Mononuclear cell (primary cell): ENCODE measurements around the gene WDR89. TPM values are rescaled to one million over a fixed set of nuclear protein-coding genes. Genes with fewer than 3 reads are reported as not detected.
A peak's percentile ranks its signal among the peaks of the same experiment; 100 is the strongest.

ENCODE experiments used
- H3K27me3 ChIP-seq: 2 replicates; pipeline ENCODE4 v1.6.0; 2011; ENCODE audit warnings: low read length, control low read depth; ENCODE audit not compliant: insufficient read depth
- H3K4me1 ChIP-seq: 2 replicates; pipeline ENCODE4 v1.5.1; 2011; ENCODE audit warnings: mild to moderate bottlenecking, low read length, control low read depth; ENCODE audit not compliant: insufficient read depth
- H3K4me3 ChIP-seq: 2 replicates; pipeline ENCODE4 v1.5.1; 2011; ENCODE audit warnings: mild to moderate bottlenecking, low read length, moderate library complexity
- H3K9me3 ChIP-seq: 2 replicates; pipeline ENCODE4 v1.5.1; 2011; ENCODE audit warnings: low read depth, mild to moderate bottlenecking, control low read depth, low read length
- total RNA-seq: library from RNA; depleted of rRNA; stranded (reverse); fragments of >200 nt; gene quantifications from one replicate; pipeline ENCODE4 v1.2.3, GENCODE V29; 2012

WDR89 gene, protein sequence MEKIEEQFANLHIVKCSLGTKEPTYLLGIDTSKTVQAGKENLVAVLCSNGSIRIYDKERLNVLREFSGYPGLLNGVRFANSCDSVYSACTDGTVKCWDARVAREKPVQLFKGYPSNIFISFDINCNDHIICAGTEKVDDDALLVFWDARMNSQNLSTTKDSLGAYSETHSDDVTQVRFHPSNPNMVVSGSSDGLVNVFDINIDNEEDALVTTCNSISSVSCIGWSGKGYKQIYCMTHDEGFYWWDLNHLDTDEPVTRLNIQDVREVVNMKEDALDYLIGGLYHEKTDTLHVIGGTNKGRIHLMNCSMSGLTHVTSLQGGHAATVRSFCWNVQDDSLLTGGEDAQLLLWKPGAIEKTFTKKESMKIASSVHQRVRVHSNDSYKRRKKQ
- total RNA-seq, result 19.4 TPM

DNA sequence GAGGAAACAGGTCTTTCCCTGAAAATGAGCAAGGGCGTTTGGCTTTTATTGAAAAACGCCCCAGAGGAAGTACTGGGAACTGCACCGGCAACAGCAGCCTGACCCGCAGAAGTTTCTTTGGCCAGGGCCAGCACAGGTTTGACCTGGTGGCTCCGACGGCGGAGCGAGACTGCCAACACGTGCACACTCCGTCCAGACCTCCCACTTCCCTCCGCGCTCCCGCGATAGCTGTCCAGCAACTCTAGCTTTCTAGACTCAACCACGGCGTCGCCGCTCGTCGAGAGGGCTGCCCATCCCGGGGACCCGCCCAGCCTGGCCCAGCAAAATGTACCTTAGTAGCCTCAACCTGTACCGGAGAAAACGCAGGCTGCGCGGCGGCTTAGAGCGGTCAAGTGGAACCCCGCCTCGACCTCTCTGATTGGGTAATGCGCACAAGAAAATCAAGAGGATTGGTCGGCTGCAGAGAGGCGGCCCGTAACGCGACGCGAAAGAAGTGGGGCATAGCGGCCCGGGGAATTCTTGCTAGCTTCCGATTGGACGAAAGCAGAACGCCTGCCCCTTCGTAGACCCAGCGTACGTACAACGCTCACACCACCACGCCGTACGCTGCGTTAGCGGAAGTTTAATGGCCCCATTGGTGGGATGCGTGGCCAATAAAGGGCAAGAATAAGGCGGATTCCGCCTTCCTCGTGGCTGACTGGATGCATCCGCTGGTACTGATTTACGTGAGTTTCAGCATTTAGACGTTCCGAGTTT lies at the start of gene WDR89:
WDR89 (minus strand) TSS at position 399 of the 756 bp plus-strand sequence. CDS start 41,929 bp downstream, outside the sequence.
- Histone ChIP-seq H3K9me3 (no peaks in the 10 kb centered on the region), H3K4me3 (peak within 1 kb of the TSS; percentile 72), H3K27me3 (no peaks in the 10 kb centered on the region), H3K4me1 (peaks cover 22% of the 10 kb centered on the region)

DNA sequence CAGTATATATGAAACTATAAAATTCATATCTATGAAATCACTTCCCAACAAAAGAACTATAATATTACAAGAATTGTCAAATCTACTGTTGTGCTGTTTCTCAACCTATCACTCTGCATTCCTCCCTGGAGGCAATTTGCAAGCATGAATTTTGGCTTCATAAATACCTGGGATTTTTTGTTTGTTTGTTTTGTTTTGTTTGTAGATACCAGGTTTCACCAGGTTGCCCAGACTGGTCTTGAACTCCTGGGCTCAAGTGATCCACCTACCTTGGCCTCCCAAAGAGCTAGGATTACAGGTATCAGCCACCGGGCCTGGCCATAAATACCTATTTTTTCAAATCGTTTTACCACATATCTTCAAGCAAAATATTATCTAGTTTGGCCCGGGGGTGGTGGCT lies 47.5 kb upstream of the WDR89 start:
- Histone ChIP-seq H3K4me1 (no peaks in the 10 kb centered on the region), H3K4me3 (no peak overlapping the region), H3K9me3 (no peaks in the 10 kb centered on the region), H3K27me3 (no peaks in the 10 kb centered on the region)

DNA sequence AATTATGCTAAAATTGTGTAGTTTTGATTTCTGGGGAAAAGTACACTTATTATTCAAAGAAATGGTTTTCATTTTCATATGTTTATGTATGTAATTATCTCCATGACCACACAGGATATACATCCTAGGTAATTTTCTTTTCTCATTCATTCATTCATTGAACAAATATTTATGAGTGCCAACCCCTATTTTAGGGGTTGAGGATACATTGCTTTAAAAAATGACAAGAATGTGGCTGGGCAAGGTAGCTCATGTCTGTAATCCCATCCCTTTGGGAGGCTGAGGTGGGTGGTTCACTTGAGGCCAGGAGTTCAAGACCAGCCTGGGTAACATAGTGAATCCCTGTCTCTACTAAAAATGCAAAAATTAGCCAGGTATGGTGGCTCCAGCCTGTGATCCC lies 45.3 kb upstream of the WDR89 start:
- Histone ChIP-seq H3K4me3 (no peak overlapping the region), H3K27me3 (no peaks in the 10 kb centered on the region), H3K4me1 (no peaks in the 10 kb centered on the region), H3K9me3 (no peaks in the 10 kb centered on the region)

DNA sequence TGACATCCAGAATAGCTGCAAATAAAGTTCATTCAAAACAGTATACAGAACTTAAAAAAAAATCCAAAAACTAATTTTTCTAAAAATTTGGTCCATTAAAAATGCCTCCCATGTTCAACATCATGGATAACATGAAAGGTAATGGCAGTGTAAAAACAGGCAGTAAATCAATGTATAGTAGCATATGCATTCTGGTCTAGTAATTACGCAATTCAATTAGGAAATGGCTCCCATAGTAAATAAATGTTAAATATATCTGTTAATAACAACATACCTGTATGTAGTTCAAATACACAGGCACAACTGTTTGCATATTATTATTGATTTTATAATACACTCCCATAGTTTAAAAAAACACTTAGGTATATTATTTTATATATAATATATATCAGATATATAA lies 43.7 kb upstream of the WDR89 start:
- Histone ChIP-seq H3K4me1 (no peaks in the 10 kb centered on the region), H3K4me3 (no peak overlapping the region), H3K27me3 (no peaks in the 10 kb centered on the region), H3K9me3 (no peaks in the 10 kb centered on the region)

DNA sequence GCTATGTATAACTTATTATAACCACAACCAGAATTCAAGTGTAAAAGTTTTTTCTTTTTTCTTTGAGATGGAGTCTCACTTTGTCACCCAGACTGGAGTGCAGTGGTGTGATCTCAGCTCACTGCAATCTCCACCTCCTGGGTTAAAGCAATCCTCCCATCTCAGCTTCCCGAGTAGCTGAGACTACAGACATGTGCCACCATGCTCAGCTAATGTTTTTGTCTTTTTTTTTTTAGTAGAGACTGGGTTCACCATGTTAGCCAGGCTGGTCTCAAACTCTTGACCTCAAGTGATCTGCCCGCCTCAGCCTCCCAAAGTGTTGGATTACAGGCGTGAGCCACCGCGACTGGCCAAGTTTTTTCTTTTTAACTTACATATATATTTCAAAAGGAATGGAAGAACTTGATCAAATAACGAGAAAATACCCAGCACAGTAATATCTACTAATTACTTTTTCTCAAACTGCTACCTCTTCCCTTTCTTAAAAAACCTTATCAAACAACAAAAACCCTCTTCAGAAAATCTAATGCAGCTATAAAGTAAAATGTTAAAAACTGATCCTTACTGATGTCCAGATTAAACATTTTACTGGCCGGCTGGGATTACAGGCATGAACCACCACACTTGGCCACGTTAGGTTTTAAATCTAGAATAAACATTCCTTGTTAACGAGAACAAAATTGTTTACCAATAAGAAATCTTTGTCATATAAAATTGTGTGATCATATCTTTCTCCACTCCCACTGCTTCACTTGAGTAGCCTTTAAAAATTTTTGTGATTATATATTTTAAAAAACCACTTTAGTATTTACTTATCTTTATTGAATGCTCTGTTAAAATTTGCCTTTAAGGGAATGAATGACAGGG lies 41.3 kb upstream of the WDR89 start:
- H3K4me1 ChIP-seq, result no peaks in the 10 kb centered on the region
- no peaks in the 10 kb centered on the region for H3K27me3 ChIP-seq
- no peaks in the 10 kb centered on the region for H3K9me3 ChIP-seq
- H3K4me3 ChIP-seq, result no peak overlapping the region

DNA sequence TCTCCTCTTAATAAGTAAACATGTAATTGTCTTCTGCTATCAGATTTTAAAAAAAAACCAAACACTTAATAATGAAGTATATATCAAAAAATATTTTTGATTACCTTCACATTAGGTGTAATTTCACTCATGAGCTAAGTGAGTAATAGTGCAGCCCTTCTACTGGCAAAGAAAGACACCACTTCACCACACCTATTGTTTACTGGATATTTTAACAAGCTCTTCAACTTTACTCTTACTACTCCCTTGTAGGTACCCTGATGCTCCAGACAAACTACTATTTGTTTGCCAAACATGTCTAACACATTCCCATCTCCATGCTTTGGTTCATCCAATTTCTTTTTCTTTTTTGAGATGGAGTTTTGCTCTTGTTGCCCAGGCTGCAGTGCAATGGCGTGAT lies 36.9 kb upstream of the WDR89 start:
- no peaks in the 10 kb centered on the region for H3K4me1 ChIP-seq
- no peaks in the 10 kb centered on the region for H3K9me3 ChIP-seq
- no peaks in the 10 kb centered on the region for H3K27me3 ChIP-seq
- no peak overlapping the region for H3K4me3 ChIP-seq

DNA sequence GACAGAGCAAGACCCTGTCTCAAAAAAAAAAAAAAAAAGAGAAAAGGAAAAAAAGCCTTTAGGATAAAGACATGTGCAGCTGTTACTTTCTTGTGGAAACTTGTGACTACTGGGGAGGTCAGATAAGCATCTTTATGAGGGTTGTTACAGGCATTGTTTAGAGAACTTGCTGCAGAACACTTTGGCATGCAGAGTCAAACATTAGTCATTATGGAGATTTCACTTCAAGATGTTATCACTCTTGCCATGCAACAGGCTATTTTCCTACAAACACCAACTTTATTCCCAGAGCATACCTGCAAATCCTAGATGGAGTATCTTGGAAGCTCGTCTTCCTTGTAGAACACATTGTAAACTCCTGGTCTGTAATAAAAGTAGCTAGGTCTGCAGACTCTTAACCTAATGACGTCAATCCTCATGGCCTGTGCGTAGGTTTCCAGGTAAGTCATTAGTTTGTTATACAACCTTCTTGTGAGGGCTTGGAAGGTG lies 36.3 kb upstream of the WDR89 start:
- Histone ChIP-seq H3K4me1 (no peaks in the 10 kb centered on the region), H3K9me3 (no peaks in the 10 kb centered on the region), H3K27me3 (no peaks in the 10 kb centered on the region), H3K4me3 (no peak overlapping the region)

DNA sequence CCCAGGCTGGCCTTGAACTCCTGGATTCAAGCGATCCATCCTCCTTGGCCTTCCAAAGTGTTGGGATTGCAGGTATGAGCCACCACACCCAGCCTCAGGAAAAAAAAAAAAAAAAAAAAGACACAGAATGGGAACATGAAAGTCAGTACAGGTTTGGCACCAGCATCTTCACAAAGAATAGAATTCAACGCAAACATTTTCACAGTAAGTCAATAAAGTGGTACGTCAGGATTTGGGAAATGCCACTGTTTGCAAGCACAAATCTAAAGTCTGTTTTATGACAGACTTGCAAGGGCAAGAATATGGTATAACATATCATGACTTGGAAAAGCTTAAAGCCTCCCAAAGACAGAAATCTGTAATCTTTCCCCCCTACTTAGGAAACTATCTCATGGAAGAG lies 34.9 kb upstream of the WDR89 start:
- H3K4me1 ChIP-seq, result no peaks in the 10 kb centered on the region
- no peak overlapping the region for H3K4me3 ChIP-seq
- H3K9me3 ChIP-seq, result no peaks in the 10 kb centered on the region
- H3K27me3 ChIP-seq, result no peaks in the 10 kb centered on the region

DNA sequence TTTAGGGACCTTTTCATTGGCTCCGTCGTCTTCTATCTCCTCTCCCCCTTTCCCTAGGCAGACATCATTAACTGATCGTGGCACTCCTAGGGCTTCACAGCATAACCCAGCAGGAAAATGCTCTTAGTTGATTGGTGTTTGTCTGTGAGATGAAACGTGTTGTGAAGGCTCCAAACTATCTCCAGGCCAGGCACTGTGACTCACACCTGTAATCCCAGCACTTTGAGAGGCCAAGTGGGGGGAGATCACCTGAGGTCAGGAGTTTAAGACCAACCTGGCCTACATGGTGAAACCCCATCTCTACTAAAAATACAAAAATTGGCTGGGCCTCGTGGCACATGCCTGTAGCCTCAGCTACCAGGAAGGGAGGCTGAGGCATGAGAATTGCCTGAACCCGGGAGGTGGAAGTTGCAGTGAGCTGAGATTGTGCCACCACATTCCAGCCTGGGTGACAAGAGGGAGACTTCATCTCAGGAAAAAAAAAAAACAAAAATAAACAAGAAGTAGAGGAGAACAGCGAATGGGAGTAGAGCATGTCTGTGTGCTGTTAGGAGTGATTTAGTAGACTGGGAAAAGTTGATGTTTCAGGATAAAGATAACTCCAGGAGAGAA lies 32.3 kb upstream of the WDR89 start:
- Histone ChIP-seq H3K4me3 (no peak overlapping the region), H3K27me3 (no peaks in the 10 kb centered on the region), H3K4me1 (no peaks in the 10 kb centered on the region), H3K9me3 (no peaks in the 10 kb centered on the region)

DNA sequence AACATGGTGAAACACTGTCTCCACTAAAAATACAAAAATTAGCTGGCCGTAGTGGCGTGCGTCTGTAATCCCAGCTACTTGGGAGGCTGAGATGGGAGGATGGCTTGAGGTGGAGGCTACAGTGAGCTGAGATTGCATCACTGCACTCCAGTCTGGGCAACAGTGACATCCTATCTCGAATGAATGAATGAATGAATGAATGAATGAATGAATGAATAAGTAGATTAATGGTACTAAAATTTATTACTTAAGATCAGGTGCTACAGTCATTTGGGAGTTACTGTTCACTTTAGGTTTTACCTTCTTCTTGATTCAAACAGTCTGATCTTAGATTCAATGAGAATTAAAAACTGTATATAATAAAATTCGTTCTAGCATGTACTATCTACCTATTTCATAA lies 31.6 kb upstream of the WDR89 start:
- no peaks in the 10 kb centered on the region for H3K9me3 ChIP-seq
- no peaks in the 10 kb centered on the region for H3K27me3 ChIP-seq
- no peaks in the 10 kb centered on the region for H3K4me1 ChIP-seq
- no peak overlapping the region for H3K4me3 ChIP-seq

DNA sequence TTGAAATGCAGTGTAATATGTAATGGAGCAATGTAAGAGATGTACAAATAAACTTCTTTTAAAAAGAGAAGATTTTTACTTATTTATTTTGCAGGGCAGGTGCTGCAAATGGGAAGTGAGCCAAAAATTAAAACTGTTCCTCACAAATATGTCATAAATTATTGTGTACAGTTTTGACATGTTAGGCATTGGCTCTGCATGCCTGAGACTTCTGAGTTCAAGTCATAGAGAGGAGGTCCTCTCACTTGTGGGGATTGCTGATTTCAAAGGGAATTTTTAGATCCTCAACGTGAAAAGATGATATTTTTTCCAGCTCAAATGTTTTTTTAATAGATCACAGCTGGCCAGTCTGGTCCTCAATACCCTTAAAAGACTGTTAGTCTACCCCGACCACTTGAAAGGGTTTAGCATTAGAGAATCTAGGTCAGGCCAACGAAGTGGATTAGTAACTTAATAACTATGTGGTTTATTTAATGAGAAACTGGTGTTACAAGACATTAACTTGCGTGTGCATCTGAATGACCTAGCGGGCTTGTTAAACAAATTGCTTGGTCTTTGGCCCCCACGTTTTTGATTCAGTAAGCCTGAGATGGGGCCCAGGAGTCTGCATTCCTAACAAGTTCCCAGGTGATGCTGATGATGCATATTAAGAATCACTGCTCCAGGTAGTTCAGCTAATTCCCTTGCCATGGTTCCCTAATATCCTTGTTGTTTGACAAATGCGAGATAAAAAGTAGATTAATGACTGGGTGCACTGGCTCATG lies 30.9 kb upstream of the WDR89 start:
- Histone ChIP-seq H3K4me3 (no peak overlapping the region), H3K27me3 (no peaks in the 10 kb centered on the region), H3K9me3 (no peaks in the 10 kb centered on the region), H3K4me1 (no peaks in the 10 kb centered on the region)

DNA sequence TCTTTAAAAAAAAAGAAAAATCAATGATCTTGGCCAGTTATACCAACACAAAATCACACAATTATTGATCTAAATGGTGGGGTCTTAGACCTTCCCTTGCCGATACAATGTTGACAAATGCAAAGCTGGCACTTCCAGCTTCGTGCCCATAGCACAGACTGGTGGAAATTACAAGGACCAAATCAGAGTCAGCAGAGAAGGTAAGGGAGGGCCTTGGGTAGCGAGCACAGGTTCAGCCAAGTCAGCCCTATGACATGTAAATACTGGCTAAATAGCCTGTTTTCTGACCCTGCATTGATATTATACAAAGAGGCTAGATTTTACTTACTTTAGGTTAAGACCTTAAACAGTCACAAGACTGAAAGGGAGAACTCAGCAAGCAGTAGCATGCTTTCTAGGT lies 30.3 kb upstream of the WDR89 start:
- no peaks in the 10 kb centered on the region for H3K27me3 ChIP-seq
- no peaks in the 10 kb centered on the region for H3K4me1 ChIP-seq
- H3K9me3 ChIP-seq, result no peaks in the 10 kb centered on the region
- H3K4me3 ChIP-seq, result no peak overlapping the region

DNA sequence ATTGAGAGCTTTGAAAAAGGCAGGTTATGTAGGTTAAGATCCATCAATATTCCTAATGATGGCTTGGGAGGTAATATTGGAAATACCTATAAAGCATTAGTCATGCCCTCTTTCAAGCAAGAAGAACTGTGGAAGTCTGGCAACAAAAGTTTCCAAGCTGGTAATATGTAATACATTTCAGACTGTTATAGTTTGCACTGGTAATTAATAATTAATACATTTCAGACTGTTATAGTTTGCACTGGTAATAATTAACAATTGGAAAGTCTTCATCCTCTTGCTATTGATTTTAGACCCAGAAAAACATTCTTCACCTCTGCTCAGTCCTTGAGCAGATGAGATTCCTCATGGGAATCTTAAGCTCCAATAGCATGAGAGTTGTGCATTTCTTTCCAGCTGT lies 29.0 kb upstream of the WDR89 start:
- no peak overlapping the region for H3K4me3 ChIP-seq
- H3K4me1 ChIP-seq, result no peaks in the 10 kb centered on the region
- no peaks in the 10 kb centered on the region for H3K9me3 ChIP-seq
- H3K27me3 ChIP-seq, result no peaks in the 10 kb centered on the region

DNA sequence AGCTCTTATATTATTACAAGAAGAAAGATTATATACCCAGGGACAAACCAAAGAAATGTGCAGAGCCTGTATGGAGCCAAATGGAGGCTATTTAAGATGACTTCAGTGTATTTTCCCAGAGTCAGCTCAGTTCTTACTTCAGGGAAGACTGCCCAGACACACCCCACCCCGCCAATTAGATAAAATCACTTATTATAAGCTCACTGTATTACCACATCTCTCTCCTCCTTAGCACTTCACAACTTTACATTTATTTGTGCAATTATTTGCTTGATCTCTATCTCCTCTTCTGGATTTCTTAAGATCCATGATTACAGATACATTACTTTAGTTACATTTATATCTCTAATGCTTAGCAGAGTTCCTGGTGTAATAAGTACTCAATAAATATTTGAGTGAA lies 24.7 kb upstream of the WDR89 start:
- Histone ChIP-seq H3K9me3 (no peaks in the 10 kb centered on the region), H3K4me1 (no peaks in the 10 kb centered on the region)

More for the DNA sequence above, 24.7 kb upstream of the WDR89 start:
- Histone ChIP-seq H3K27me3 (no peaks in the 10 kb centered on the region), H3K4me3 (no peak overlapping the region)
